Natural killer cell (primary cell): Measurements from ENCODE around the gene EYA4. TPM values are rescaled to one million over a fixed set of nuclear protein-coding genes. Genes with fewer than 3 reads are reported as not detected.

ENCODE experiments used
- ATAC-seq, 3 donors: fragments of 150-1000 bp in 2 of 3; fragments of 200-7000 bp in 1 of 3; cut with Tn5 transposase; 1 replicate in 1 of 3; 2 replicates in 2 of 3; pipeline ENCODE4 v1.10.0; 2021; ENCODE audit warnings: mild to moderate bottlenecking in 2 of 3, moderate library complexity in 2 of 3
- DNase-seq, 2 donors: peaks; one replicate each; pipeline versions ENCODE4 v3.0.0 to v3.0.0-alpha.2; 2013 to 2021; ENCODE audit warnings: mixed read lengths in 1 of 2
- H3K27ac ChIP-seq: one replicate; pipeline ENCODE4 v1.5.1; 2013; ENCODE audit warnings: mild to moderate bottlenecking, low read length
- H3K27me3 ChIP-seq: one replicate; pipeline ENCODE4 v1.6.1; 2013; ENCODE audit warnings: low read length; ENCODE audit not compliant: control insufficient read depth, insufficient read depth
- H3K36me3 ChIP-seq: one replicate; pipeline ENCODE4 v1.6.1; 2013; ENCODE audit warnings: low read length; ENCODE audit not compliant: control insufficient read depth, insufficient read depth
- H3K4me1 ChIP-seq: one replicate; pipeline ENCODE4 v1.6.1; 2013; ENCODE audit warnings: low read length; ENCODE audit not compliant: control insufficient read depth, insufficient read depth
- H3K4me3 ChIP-seq: one replicate; pipeline ENCODE4 v1.5.1; 2013; ENCODE audit warnings: low read length
- H3K9me3 ChIP-seq: one replicate; pipeline ENCODE4 v1.6.1; 2013; ENCODE audit warnings: low read length; ENCODE audit not compliant: control insufficient read depth, insufficient read depth
- H3K27ac Mint-ChIP-seq, 2 donors: one replicate each; pipeline ENCODE4 v1.8.0; 2022; ENCODE audit warnings: mild to moderate bottlenecking in 2 of 2, mixed read lengths in 2 of 2, moderate library complexity in 1 of 2
- H3K27me3 Mint-ChIP-seq, 2 donors: one replicate each; pipeline ENCODE4 v1.8.0; 2022; ENCODE audit warnings: low read depth in 2 of 2, mixed read lengths in 2 of 2
- H3K36me3 Mint-ChIP-seq: one replicate; pipeline ENCODE4 v1.8.0; 2022; ENCODE audit warnings: mixed read lengths
- H3K4me1 Mint-ChIP-seq, 2 donors: one replicate each; pipeline ENCODE4 v1.8.0; 2022; ENCODE audit warnings: mixed read lengths in 2 of 2
- H3K4me3 Mint-ChIP-seq: one replicate; pipeline ENCODE4 v1.8.0; 2022; ENCODE audit warnings: mild to moderate bottlenecking, moderate library complexity, mixed read lengths
- H3K9me3 Mint-ChIP-seq, 2 donors: one replicate each; pipeline ENCODE4 v1.8.0; 2022; ENCODE audit warnings: mixed read lengths in 2 of 2
- CTCF ChIP-seq: fragments of 200-600 bp; IDR thresholded peaks from one replicate; pipeline ENCODE4 v1.8.0; 2022; ENCODE audit warnings: antibody characterized with exemption
- WGBS: methylation state at CpG from one replicate; pipeline ENCODE4 v1.1.7; 2013; ENCODE audit warnings: missing lambda C conversion rate; ENCODE audit not compliant: insufficient coverage; 5-methylcytosine and 5-hydroxymethylcytosine counted together
- intact Hi-C: fragments of 100-400 bp; cut with micrococcal nuclease; formaldehyde crosslinking; loops from one replicate; pipeline ENCODE4 v1.14.2; 2022
- total RNA-seq, 4 donors: library from RNA; stranded (reverse); fragments of 120-200 nt in 1 of 4; gene quantifications; one replicate each; pipeline versions ENCODE4 v1.2.3 to v1.2.4, GENCODE V29; 2013 to 2022

Gene EYA4
- total RNA-seq, 3 donors from 2014 or later (not counting 1 experiment from before 2014, with no cell fraction given) = not detected

GRCh38 chr6:133297657-133298056 is 56.5 kb downstream of the EYA4 start:
- H3K27me3 ChIP-seq = no peaks in the 10 kb centered on the region
- Mint-ChIP-seq H3K4me3 (no peak overlapping the region), H3K27me3 (no peaks in the 10 kb centered on the region), H3K27ac (no peak overlapping the region), H3K4me1 (no peaks in the 10 kb centered on the region), H3K9me3 (peaks cover 2% of the 10 kb centered on the region in 2 donors), H3K36me3 (no peaks in the 10 kb centered on the region)
- no peak overlapping the region for H3K27ac ChIP-seq
- no peak for DNase-seq
- WGBS = 89% methylated on average over 1 of the region's 2 CpGs
- ATAC-seq = no peak
- intact Hi-C loops = no loop called here
- H3K4me3 ChIP-seq = no peak overlapping the region
- H3K4me1 ChIP-seq = no peaks in the 10 kb centered on the region
- no peak for TF ChIP-seq CTCF
- H3K9me3 ChIP-seq = no peaks in the 10 kb centered on the region
- no peaks in the 10 kb centered on the region for H3K36me3 ChIP-seq

GRCh38 chr6:133298335-133298734 is 57.2 kb downstream of the EYA4 start:
- Histone ChIP-seq H3K9me3 (no peaks in the 10 kb centered on the region), H3K4me1 (no peaks in the 10 kb centered on the region), H3K4me3 (no peak overlapping the region), H3K27me3 (no peaks in the 10 kb centered on the region), H3K27ac (no peak overlapping the region), H3K36me3 (no peaks in the 10 kb centered on the region)
- H3K27ac Mint-ChIP-seq = no peak overlapping the region
- H3K27me3 Mint-ChIP-seq = no peaks in the 10 kb centered on the region
- H3K4me1 Mint-ChIP-seq = no peaks in the 10 kb centered on the region
- no peak overlapping the region for H3K4me3 Mint-ChIP-seq
- WGBS = 93% methylated on average over 2 of the region's 3 CpGs
- no peak for TF ChIP-seq CTCF
- no peak for DNase-seq
- H3K9me3 Mint-ChIP-seq = peaks cover 2% of the 10 kb centered on the region in 2 donors
- intact Hi-C loops = no loop called here
- no peak for ATAC-seq
- H3K36me3 Mint-ChIP-seq = no peaks in the 10 kb centered on the region

- intact Hi-C loops = no loop called here
- Mint-ChIP-seq H3K27ac (no peak overlapping the region), H3K4me1 (no peaks in the 10 kb centered on the region), H3K27me3 (no peaks in the 10 kb centered on the region), H3K36me3 (no peaks in the 10 kb centered on the region), H3K9me3 (peaks cover 2% of the 10 kb centered on the region in 2 donors), H3K4me3 (no peak overlapping the region)
- WGBS = 81% methylated on average over 4 of the region's 4 CpGs
- H3K4me1 ChIP-seq = no peaks in the 10 kb centered on the region
- H3K36me3 ChIP-seq = no peaks in the 10 kb centered on the region
- H3K27ac ChIP-seq = no peak overlapping the region
- no peak for TF ChIP-seq CTCF
- H3K27me3 ChIP-seq = no peaks in the 10 kb centered on the region
- no peak overlapping the region for H3K4me3 ChIP-seq
- H3K9me3 ChIP-seq = no peaks in the 10 kb centered on the region
- ATAC-seq = no peak
- DNase-seq = no peak
Measured at GRCh38 chr6:133298801-133299200, 57.6 kb downstream of the EYA4 start.

GRCh38 chr6:133300896-133301295 is 59.7 kb downstream of the EYA4 start:
- TF ChIP-seq CTCF = no peak
- Histone ChIP-seq H3K9me3 (no peaks in the 10 kb centered on the region), H3K27ac (no peak overlapping the region), H3K4me3 (no peak overlapping the region), H3K4me1 (no peaks in the 10 kb centered on the region), H3K27me3 (no peaks in the 10 kb centered on the region), H3K36me3 (no peaks in the 10 kb centered on the region)
- DNase-seq (no peak), ATAC-seq (no peak)
- intact Hi-C loops = no loop called here
- WGBS = 90% methylated on average over 1 of the region's 3 CpGs
- H3K4me3 Mint-ChIP-seq = no peak overlapping the region
- H3K9me3 Mint-ChIP-seq = peaks cover 2 to 5% of the 10 kb centered on the region in 2 donors
- no peak overlapping the region for H3K27ac Mint-ChIP-seq
- H3K27me3 Mint-ChIP-seq = no peaks in the 10 kb centered on the region
- no peaks in the 10 kb centered on the region for H3K4me1 Mint-ChIP-seq
- no peaks in the 10 kb centered on the region for H3K36me3 Mint-ChIP-seq
